GM21390 (cell line): ENCODE results near the gene UACA.
A peak's percentile ranks its signal among the peaks of the same experiment; 100 is the strongest.

Experiments used
- ATAC-seq: cut with Tn5 transposase; IDR thresholded peaks from one replicate; pipeline ENCODE4 v1.9.1; 2021; ENCODE audit not compliant: unreplicated experiment

UACA gene

GRCh38 chr15:70783610-70784022 lies 20.3 kb upstream of the UACA start:
- no peak for ATAC-seq

GRCh38 chr15:70783041-70783440 lies 19.7 kb upstream of the UACA start:
- no peak for ATAC-seq

GRCh38 chr15:70781236-70781635 lies 17.9 kb upstream of the UACA start:
- no peak for ATAC-seq

GRCh38 chr15:70778258-70779076 lies 15.1 kb upstream of the UACA start:
- ATAC-seq = no peak

- no peak for ATAC-seq
Measured at GRCh38 chr15:70777170-70777926, 14.0 kb upstream of the UACA start.

GRCh38 chr15:70775160-70775559 lies 11.8 kb upstream of the UACA start:
- ATAC-seq = no peak

GRCh38 chr15:70772402-70772801 lies 9.0 kb upstream of the UACA start:
- no peak for ATAC-seq

GRCh38 chr15:70770863-70771262 lies 7.5 kb upstream of the UACA start:
- no peak for ATAC-seq

- ATAC-seq = no peak
Measured at GRCh38 chr15:70768257-70768883, 5.0 kb upstream of the UACA start.

GRCh38 chr15:70767667-70768066 lies 4.3 kb upstream of the UACA start:
- ATAC-seq = no peak

- no peak for ATAC-seq
Measured at GRCh38 chr15:70766597-70766996, 3.2 kb upstream of the UACA start.

- ATAC-seq = no peak
Measured at GRCh38 chr15:70765504-70766281, 2.3 kb upstream of the UACA start.

- ATAC-seq = no peak
Measured at GRCh38 chr15:70763950-70764730, 782 bp upstream of the UACA start.

- ATAC-seq = peak; percentile 13
Measured at GRCh38 chr15:70762469-70763119, 764 bp downstream of the UACA start.

GRCh38 chr15:70761931-70762468 lies 1.4 kb downstream of the UACA start:
- no peak for ATAC-seq

- ATAC-seq = no peak
Measured at GRCh38 chr15:70761046-70761445, 2.3 kb downstream of the UACA start.

- ATAC-seq = no peak
Measured at GRCh38 chr15:70758790-70759462, 4.4 kb downstream of the UACA start.

- no peak for ATAC-seq
Measured at GRCh38 chr15:70757627-70758026, 5.7 kb downstream of the UACA start.

GRCh38 chr15:70754862-70755261 lies 8.5 kb downstream of the UACA start:
- no peak for ATAC-seq
